Measurements from ENCODE around the gene LIN37. TPM values are rescaled to one million over a fixed set of nuclear protein-coding genes. Genes with fewer than 3 reads are reported as not detected.
"Not testable (repeated sequence)": the region's sequence is repeated elsewhere in the genome, so short reads cannot be mapped to it uniquely, and the experiment has no call there.

Gene LIN37
- total RNA-seq, 1 donor from 2014 or later, result 10.1 TPM

DNA sequence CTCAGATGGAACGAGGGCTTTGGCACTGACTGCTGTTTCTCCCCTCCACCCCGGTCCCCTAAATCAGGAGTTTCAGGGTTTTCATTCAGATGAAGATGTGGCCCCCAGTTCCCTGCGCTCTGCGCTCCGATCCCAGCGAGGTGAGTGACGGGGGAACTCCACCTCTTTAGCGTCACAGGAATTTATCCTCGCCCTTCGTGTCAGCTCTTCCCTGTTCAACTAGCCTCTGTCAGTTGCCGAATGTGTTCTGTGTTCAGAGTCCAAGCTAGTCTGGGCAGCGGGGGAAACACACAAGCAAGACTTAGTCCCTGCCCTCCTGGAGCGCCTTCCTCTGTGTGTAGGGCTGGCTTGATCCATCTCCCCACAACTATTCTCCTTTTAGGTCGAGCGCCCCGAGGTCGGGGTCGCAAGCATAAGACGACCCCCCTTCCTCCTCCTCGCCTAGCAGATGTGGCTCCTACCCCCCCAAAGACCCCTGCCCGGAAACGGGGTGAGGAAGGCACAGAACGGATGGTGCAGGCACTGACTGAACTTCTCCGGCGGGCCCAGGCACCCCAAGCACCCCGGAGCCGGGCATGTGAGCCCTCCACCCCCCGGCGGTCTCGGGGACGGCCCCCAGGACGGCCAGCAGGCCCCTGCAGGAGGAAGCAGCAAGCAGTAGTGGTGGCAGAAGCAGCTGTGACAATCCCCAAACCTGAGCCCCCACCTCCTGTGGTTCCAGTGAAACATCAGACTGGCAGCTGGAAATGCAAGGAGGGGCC, 28.8 kb upstream of the LIN37 start:
- DNase-seq (ENCODE audit: low spot score), result no peak

DNA sequence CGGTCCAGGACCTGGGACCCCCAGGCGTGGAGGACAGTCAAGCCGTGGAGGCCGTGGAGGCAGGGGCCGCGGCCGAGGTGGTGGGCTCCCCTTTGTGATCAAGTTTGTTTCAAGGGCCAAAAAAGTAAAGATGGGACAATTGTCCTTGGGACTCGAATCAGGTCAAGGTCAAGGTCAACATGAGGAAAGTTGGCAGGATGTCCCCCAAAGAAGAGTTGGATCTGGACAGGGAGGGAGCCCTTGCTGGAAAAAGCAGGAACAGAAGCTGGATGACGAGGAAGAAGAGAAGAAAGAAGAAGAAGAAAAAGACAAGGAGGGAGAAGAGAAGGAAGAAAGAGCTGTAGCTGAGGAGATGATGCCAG, 28.2 kb upstream of the LIN37 start:
- DNase-seq (ENCODE audit: low spot score), result no peak

DNA sequence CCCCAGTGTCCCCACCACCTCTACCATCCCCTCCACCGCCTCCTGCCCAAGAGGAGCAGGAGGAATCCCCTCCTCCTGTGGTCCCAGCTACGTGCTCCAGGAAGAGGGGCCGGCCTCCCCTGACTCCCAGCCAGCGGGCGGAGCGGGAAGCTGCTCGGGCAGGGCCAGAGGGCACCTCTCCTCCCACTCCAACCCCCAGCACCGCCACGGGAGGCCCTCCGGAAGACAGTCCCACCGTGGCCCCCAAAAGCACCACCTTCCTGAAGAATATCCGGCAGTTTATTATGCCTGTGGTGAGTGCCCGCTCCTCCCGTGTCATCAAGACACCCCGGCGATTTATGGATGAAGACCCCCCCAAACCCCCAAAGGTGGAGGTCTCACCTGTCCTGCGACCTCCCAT, 27.7 kb upstream of the LIN37 start:
- DNase-seq (ENCODE audit: low spot score), result no peak

DNA sequence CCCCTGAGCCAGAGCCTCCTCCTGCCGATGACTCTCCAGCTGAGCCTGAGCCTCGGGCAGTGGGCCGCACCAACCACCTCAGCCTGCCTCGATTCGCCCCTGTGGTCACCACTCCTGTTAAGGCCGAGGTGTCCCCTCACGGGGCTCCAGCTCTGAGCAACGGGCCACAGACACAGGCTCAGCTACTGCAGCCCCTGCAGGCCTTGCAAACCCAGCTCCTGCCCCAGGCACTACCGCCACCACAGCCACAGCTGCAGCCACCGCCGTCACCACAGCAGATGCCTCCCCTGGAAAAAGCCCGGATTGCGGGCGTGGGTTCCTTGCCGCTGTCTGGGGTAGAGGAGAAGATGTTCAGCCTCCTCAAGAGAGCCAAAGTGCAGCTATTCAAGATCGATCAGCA, 27.0 kb upstream of the LIN37 start:
- no peak for DNase-seq (ENCODE audit: low spot score)

DNA sequence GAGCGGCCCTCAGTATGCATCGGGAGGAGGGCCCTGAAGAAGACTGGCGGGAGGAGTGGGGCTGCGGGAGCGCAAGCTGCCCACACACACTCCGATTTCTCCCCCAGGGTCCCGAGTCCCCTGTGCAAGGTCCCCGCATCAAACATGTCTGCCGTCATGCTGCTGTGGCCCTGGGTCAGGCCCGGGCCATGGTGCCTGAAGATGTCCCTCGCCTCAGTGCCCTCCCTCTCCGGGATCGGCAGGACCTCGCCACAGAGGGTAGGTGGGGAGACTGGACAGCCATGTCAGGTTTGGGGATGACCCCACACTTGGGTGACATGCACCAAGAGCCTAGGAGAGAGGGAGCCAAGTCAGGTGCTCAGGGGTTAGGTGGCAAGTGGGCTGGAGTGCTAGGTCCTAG, 25.9 kb upstream of the LIN37 start:
- DNase-seq (ENCODE audit: low spot score), result no peak

DNA sequence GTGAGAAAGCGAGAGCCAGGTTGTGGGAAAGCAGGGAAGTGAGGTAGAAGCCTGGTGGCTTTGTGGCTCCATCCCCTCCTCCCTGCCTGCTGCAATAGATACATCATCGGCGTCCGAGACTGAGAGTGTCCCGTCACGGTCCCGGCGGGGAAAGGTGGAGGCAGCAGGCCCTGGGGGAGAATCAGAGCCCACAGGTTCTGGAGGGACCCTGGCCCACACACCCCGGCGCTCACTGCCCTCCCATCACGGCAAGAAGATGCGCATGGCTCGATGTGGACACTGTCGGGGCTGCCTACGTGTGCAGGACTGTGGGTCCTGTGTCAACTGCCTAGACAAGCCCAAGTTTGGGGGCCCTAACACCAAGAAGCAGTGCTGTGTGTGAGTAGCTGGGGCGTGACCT, 25.5 kb upstream of the LIN37 start:
- DNase-seq (ENCODE audit: low spot score), result no peak

DNA sequence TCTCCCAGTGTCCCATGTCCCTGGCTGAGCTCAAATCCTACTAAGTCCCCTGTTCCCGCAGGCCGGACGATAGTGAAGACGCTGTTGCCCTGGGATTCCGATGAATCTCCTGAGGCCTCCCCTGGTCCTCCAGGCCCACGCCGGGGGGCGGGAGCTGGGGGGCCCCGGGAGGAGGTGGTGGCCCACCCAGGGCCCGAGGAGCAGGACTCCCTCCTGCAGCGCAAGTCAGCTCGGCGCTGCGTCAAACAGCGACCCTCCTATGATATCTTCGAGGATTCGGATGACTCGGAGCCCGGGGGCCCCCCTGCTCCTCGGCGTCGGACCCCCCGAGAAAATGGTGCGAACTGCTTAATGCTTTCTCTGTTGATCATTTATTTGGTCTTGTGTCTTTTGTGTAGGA, 24.7 kb upstream of the LIN37 start:
- DNase-seq (ENCODE audit: low spot score), result no peak

DNA sequence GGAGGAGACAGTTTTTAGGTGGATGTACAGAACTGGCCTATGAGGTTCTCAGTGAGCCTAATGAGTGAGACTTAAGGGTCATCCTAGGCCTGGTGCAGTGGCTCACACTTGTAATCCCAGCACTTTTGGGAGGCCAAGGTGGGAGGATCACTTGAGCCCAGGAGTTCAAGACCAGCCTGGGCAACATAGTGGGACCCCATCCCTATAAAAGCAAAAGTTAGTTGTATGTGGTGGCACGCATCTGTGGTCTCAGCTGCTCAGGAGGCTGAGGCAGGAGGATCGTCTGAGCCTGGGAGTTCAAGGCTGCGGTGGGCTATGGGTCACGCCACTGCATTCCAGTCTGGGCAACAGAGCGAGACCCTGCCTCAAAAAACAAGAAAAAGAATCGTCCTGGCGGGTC, 24.2 kb upstream of the LIN37 start:
- not testable (repeated sequence) for DNase-seq (ENCODE audit: low spot score)

DNA sequence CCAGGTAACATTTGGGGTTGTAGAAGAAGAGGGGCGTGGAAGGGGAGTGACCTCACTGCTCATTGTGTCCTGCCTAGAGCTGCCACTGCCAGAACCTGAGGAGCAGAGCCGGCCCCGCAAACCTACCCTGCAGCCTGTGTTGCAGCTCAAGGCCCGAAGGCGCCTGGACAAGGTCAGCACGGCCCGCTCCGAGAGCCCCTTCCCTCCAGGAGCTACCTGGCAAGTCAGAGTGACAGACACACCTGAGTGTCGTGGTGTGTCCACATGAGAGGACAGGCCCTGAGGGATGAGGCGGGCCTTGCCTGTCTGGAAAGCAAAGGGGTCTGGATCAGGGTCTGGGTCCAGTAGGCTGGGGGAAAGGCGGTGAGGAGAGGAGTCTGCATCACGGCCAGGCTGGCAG, 23.8 kb upstream of the LIN37 start:
- no peak for DNase-seq (ENCODE audit: low spot score)

DNA sequence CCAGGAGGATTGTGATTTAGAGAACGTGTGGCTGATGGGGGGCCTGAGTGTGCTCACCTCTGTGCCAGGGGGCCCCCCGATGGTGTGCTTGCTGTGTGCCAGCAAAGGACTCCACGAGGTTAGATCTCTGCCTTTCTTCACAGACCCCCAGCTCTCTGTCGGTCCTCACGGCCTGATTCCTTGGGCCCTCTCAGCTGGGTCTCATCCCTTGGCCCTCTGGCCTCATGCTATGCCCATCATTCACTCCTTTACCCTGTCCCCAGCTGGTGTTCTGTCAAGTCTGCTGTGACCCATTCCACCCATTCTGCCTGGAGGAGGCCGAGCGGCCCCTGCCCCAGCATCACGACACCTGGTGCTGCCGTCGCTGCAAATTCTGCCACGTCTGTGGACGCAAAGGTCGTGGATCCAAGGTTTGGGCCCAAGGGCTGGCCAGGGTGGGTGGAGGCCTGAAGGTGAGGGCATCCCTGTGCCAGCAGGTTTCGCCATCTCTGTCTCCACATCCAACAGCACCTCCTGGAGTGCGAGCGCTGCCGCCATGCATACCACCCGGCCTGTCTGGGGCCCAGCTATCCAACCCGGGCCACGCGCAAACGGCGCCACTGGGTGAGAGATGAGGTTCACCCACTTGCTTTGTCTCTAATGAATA, 23.0 kb upstream of the LIN37 start:
- DNase-seq (ENCODE audit: low spot score), result no peak

DNA sequence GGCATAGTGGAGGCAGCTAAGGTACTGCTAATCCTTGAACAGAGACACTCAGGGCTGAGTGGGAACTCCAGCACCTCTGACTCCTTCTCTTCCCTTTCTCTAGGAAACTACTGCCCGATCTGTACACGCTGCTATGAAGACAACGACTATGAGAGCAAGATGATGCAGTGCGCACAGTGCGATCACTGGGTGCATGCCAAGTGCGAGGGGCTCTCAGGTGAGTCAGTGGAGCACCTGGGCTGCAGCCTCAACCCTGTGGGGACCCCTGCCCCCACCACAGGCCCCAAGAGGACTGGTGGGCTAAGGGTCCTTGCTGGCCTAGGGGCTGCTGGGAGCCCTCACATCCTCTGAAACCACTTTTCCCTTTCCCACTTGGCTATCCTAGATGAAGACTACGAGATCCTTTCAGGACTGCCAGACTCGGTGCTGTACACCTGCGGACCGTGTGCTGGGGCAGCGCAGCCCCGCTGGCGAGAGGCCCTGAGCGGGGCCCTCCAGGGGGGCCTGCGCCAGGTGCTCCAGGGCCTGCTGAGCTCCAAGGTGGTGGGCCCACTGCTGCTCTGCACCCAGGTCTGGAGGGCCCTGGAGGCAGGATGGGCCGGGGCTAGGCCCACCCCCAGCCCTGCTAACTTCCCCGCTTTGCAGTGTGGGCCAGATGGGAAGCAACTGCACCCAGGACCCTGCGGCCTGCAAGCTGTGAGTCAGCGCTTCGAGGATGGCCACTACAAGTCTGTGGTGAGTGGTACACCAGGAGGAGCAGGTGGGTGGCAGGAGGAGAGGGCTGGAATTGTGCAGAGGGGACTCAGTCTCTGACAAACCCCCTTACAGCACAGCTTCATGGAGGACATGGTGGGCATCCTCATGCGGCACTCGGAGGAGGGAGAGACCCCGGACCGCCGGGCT, 21.1 kb upstream of the LIN37 start:
- no peak for DNase-seq (ENCODE audit: low spot score)

DNA sequence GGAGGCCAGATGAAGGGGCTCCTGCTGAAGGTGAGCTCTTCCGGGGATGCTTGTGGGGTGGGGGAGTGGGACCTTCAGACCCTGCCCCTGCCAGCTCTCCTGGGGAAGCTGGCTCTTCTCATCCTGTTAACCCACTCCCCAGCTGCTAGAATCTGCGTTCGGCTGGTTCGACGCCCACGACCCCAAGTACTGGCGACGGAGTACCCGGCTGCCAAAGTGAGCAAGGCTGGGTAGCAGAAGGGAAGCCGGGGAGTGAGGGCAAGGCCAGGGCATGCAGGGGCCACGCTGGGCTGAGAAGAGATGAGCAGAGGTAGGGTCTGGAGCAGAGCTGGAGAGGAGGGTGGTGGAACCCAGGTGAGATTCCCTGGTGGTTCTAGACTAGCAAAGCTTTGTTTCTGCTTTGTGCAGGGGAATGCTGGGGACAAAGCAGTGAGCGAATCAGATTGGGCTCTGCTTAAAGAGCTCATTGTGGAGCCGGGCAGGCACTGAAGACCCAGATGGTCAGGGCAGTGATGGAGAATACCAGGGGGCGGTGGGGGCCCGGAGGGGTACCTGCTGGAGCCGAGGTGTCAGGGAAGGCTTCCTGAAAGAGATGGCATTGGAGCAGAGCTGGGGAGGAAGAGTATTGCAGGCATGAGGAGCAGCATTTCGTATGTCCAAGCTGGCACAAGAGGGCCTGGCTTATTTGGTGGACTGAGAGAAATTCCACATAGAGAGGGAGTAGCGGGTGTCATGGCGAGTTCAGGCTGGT, 20.2 kb upstream of the LIN37 start:
- no peak for DNase-seq (ENCODE audit: low spot score)

DNA sequence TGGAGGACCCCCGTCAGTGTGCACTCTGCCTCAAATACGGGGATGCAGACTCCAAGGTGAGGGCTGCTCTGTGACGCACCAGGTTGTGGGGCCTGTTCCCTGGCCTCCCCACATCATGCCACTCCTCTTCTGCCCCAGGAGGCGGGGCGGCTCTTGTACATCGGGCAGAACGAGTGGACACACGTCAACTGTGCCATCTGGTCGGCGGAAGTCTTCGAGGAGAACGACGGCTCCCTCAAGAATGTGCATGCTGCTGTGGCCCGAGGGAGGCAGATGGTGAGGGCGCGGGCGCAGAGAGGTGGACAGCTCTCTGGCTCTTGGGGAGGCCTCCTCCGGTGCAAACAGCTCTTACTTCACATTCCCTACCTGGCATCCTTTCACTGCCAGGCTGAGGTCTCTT, 19.4 kb upstream of the LIN37 start:
- no peak for DNase-seq (ENCODE audit: low spot score)

DNA sequence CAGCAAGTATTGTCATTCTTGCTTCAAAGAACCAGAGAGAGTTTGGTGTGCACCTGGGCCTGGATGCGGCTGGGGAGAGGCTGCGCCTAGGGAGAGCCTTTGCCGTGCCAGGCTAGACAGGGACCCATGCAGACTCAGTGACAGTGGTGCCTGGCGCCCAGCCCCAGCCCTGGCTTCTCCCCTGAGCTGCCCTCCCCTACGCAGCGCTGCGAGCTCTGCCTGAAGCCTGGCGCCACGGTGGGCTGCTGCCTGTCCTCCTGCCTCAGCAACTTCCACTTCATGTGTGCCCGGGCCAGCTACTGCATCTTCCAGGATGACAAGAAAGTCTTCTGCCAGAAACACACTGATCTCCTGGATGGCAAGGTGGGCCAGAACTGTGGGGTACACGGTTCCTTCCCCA, 18.6 kb upstream of the LIN37 start:
- DNase-seq (ENCODE audit: low spot score), result no peak

DNA sequence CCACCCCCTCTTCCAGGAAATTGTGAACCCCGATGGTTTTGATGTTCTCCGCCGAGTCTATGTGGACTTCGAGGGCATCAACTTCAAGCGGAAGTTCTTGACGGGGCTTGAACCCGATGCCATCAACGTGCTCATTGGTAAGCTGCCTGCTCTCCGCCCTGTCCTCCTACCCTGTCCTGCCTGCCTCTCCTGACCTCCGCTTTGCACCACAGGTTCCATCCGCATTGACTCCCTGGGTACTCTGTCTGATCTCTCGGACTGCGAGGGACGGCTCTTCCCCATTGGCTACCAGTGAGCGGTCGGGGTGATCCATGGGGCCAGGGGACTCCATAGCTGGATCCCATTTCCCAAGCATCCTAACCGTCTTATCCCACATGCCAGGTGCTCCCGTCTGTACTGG, 18.1 kb upstream of the LIN37 start:
- DNase-seq (ENCODE audit: low spot score), result no peak

DNA sequence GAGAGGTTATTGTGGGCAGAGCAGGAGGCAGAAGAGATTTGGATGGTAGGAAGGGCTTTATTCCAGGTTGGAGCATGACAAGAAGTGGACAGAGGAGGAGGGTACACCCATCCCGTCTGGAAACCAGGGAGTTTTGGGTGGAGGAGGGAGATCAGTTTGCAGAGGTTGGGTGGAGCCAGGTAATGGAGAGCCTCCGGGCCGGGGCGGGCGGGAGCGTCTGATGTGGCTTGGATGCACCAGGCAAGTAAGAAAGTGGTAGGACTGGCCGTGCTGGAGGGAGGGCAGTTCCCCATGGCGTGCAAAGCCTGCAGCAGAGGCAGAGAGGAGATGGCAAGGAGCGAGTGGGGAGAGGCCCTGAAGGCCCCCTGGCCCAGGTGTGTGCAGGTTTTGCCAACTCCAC, 17.0 kb upstream of the LIN37 start:
- no peak for DNase-seq (ENCODE audit: low spot score)

DNA sequence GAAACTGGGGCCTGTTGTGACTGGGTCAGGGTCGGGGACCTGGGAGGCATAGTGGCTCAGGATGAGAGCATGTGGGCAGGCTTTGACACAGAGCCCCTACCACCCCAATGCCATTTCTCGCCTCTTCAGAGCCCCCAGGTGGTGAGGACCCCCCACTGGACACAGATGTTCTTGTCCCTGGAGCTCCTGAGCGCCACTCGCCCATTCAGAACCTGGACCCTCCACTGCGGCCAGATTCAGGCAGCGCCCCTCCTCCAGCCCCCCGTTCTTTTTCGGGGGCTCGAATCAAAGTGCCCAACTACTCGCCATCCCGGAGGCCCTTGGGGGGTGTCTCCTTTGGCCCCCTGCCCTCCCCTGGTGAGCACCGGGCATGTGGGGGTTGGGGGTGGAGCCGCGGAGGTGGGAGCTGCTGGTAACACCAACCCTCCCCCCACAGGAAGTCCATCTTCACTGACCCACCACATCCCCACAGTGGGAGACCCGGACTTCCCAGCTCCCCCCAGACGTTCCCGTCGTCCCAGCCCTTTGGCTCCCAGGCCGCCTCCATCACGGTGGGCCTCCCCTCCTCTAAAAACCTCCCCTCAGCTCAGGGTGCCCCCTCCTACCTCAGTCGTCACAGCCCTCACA, 16.5 kb upstream of the LIN37 start:
- no peak for DNase-seq (ENCODE audit: low spot score)

DNA sequence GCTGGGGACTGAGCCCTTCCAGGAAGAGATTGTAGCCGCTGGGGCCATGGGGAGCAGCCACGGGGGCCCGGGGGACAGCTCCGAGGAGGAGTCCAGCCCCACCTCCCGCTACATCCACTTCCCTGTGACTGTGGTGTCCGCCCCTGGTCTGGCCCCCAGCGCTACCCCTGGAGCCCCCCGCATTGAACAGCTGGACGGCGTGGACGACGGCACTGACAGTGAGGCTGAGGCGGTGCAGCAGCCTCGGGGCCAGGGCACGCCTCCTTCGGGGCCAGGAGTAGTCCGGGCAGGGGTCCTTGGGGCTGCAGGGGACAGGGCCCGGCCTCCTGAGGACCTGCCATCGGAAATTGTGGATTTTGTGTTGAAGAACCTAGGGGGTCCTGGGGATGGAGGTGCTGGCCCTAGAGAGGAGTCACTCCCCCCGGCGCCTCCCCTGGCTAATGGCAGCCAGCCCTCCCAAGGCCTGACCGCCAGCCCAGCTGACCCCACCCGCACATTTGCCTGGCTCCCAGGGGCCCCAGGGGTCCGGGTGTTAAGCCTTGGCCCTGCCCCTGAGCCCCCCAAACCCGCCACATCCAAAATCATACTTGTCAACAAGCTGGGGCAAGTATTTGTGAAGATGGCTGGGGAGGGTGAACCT, 15.7 kb upstream of the LIN37 start:
- no peak for DNase-seq (ENCODE audit: low spot score)

DNA sequence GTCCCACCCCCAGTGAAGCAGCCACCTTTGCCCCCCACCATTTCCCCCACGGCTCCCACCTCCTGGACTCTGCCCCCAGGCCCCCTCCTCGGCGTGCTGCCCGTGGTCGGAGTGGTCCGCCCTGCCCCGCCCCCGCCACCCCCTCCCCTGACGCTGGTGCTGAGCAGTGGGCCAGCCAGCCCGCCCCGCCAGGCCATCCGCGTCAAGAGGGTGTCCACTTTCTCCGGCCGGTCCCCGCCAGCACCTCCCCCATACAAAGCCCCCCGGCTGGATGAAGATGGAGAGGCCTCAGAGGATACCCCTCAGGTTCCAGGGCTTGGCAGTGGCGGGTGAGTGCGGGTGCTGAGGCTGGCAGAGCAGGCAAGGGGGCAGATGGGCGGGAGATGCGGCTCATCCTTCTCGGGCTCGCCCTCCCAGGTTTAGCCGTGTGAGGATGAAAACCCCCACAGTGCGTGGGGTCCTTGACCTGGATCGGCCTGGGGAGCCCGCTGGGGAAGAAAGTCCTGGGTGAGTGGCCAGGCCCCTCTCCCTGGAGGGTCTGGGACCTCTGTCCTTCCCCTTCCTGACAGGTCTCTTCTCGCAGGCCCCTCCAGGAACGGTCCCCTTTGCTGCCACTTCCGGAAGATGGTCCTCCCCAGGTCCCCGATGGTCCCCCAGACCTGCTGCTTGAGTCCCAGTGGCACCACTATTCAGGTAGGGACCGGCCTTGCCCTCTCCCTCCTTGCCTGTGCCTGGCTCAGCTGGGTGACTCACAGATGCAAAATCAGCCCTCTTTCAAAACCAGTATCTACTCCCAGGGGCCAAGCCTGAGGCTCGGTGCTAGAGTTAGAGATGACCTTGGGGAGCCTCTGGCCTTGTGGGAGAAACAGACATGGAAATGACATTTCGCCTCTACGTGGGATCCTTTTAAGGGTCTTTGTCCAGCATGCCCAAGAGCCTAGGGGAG, 14.9 kb upstream of the LIN37 start:
- no peak for DNase-seq (ENCODE audit: low spot score)

DNA sequence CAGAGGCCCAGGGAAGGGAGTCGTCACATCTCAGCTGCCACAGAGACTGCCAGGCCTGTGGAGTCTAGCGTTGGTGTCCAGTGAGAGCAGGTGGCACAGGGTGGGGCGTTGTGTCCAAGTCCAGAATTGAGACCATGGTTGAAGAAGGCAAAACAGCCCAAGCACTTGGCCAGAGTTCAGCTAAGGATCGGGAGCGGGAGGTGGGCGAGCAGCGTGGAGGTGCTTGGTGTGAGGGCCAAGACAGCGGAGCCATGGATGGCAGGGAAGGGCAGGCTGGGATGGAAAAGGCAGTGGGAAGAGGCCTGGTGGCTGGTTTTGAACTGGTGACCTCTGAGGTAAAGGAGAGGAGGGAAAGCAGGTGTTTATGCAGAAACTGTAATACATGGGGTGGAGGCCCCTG, 14.1 kb upstream of the LIN37 start:
- DNase-seq (ENCODE audit: low spot score), result no peak
